Epidermal melanocyte (primary cell): ENCODE data around the gene BTRC.
"Not testable (repeated sequence)": the region's sequence is repeated elsewhere in the genome, so short reads cannot be mapped to it uniquely, and the experiment has no call there.

Source experiments
- DNase-seq: peaks from one replicate; pipeline ENCODE4 v3.0.0; 2011; ENCODE audit warnings: low spot score; ENCODE audit not compliant: insufficient read length

Gene BTRC

DNA sequence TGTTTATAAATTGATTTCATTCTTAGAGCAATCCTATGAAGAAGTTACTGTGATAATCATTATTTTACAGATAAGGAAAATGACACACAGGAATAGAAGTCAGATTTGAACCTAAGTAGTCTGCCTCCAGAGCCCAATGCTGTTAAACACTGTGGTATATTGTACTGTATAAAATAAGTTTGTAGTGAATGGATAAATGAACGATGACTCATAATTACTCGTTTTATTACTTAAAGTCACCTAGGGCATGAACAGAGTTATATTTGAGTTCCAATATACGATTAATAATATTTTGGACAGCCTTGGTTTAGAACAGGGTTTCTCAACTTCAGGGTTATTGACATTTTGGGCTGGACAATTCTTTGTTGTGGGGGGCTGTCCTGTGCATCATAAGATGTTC is 7.8 kb upstream of the BTRC start:
- DNase-seq, result no peak

DNA sequence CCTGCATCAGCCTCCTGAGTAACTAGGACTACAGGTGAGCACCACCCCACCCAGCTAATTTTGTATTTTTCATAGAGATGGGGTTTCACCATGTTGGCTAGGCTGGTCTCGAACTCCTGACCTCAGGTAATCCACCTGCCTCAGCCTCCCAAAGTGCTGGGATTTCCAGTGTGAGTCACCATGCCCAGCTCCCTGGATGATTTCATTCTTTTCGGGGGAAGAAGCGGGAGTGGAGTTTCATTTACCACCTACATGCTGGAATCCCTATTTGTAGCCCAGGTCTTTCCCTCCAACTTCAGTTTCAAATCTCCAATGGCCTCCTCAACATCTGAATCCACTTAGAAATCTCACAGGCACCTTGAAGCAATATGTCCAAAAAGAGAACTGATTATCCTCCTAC is 2.9 kb upstream of the BTRC start:
- no peak for DNase-seq

DNA sequence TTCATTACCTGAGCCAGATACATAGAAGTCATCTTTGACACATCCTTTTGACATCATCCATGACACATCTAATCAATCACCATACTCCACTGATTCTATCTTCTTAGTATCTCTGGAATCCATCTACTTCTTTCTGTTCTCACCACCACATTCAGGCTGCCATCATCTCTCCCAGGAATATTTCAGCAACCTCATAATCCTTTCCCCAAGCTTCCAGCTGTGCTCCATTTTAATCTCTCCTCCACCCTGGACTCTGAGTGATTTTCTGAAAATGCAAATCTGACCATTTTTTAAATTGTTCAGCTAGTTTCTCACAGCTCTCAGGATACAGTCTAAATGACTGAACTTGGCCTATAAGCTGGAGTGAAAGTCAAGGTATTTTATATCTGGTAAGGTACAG is 2.5 kb upstream of the BTRC start:
- no peak for DNase-seq

DNA sequence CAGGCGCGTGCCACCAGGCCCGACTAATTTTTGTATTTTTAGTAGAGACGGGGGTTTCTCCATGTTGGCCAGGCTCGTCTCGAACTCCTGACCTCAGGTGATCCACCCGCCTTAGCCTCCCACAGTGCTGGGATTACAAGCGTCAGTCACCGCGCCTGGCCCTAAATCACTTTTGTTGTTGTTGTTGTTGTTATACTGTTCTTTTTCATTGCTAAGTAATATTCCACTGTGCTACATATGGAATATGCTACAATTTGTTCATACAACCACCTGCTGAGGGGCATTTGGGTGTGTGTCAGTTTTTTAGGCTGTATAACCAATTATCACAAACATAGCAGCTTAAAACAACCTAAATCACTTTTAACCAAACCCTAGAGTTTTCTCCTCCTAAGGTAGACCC is 1.1 kb upstream of the BTRC start:
- DNase-seq, result not testable (repeated sequence)

DNA sequence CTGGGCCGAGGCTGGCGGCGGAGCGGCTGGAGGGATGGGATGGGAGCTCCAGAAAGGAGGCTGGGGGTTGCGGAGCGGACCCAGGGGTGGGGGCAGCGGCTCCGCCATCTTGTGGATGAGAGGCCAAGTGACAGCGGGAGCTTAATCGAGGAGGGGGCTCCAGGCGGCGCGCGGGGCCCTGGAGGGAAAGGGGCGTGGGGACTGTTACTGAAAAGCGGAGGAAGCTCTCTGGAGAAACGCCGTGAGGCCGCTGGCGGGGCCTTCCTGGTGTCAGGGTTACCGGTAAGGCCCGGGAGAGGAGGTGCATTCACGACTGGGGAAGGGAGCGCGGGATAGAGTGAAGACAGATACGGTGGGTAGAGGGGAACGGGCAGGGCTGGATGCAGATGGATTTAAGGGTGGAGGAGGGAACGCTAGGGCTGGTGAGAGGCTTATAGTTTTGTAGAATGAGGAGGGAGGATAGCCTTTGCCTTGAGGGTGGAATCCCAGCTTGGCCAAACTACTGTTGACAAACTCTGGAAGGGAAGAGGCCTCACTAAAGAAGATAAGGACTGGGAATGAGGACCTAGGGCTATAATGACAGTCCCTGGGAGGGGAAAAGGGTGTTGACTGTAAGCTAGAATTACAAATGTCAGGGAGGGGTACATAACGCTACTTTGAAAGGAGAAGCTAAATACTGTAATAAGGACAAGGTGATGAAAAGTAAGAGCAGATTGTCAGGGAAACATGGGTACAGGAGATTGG is 535 bp downstream of the BTRC start:
- DNase-seq, result no peak

DNA sequence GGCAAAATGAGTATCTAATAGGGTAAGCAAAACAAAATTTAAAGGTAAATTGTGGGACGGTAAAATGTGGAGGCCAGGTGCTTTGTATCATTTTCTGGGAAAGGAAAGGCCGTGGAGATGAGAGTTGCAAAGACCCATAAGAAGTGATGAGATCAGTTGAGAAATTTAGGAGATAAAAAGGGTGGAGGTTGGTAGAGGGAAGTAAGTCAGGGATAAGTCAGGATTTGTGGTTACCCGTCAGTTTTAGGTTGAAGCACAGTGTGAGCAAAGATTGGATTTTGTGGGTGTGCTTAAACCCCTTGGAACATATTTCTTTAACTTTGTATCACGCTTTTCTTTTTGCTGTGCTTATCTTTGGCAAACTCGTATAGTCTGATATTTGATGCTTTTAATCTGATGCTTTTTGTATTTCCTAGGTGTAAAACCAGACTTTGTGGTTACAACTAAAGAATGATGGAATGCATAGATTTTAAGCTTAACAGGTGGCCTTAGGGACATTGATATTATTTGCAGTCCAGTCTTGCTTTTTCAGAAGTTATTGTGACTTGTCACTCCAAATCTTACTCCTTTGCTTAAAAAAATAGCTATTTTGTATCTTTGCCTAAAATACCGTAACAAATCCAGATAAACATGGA is 1.2 kb downstream of the BTRC start:
- DNase-seq, result no peak

DNA sequence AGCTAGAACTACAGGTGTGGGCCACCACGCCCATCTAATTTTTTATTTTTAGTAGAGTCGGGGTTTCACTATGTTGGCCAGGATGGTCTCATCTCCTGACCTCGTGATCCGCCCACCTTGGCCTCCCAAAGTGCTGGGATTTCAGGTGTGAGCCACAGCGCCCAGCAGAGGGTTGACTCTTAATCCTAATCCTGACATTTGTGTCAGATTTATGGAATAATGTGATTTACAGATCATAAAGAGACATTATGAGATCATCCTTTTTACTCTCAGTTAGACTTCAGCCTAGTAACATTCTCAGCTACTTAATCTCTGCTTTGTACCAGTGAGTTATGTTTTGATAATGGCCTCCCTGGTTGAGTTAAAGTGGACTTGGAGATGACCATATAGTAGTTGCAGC is 2.2 kb downstream of the BTRC start:
- DNase-seq, result no peak

DNA sequence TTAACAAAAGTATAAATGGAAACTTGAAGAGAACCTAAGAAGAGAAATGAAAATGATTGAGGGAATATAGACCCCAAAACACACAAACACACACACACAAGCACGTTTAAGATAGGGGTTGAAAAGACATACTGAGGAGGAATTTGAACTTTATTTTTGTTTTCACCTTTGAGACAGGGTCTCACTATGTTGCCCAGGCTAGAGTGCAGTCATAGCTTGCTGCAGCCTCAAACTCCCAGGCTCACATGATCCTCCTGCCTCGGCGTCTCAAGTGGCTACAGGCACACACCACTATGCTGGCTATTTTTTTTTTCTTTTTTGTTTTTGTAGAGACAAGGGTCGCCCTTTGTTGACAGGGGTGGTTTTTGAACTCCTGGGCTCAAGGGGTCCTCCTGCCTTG is 4.0 kb downstream of the BTRC start:
- DNase-seq, result no peak

DNA sequence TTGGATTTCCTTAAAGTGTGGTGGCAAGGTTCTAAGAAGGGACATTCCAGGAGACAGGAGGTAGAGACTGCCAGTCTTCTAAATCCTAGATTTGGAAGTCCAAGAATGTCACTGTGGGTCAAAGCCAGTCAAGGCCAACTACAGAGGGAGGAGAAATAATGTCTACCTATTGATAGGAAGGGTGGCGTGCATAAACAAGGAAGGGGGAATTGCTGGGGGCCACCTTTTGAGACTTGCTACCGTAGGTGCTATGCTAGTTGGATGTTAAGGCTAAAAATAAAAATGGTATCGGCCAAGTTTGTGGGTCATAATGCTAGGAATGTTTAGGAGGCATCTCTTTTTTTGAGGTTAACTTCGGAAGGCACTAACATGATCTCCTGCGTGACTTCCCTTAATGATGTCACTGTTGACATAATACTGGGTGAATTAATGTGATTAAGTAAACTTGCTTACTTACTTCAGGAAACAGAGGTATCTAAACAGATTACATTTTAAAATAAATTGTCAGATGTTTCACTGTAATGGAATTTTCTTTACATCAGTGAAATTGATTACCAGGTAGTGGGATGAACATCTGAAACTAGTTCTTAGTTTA is 4.8 kb downstream of the BTRC start:
- no peak for DNase-seq

DNA sequence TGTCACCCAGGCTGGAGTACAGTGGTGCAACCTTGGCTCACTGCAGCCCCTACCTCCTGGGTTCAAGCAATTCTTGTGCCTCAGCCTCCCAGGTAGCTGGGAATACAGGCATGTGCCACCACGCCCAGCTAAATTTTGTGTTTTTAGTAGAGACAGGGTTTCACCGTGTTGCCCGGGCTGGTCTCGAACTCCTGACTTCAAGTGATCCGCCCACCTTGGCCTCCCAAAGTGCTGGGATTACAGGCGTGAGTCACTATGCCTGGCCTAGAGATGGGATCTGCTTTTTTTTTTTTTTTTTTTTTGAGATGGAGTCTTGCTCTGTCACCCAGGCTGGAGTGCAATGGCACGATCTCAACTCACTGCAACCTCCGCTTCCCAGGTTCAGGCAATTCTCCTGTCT is 6.1 kb downstream of the BTRC start:
- DNase-seq, result not testable (repeated sequence)

DNA sequence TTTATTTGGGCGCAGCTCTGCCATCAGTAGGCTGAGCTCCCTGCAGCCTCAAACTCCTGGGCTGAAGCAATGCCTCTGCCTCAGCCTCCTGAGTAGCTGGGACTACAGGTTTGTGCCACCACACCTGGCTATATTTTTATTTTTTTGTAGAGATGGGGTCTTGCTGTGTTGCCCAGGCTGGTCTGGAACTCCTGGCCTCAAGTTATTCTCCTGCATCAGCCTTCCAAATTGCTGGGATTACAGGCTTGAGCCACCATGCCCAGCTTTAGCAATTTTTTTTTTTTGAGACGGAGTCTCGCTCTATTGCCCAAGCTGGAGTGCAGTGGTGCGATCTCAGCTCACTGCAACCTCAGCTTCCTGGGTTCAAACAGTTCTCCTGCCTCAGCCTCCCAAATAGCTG is 6.9 kb downstream of the BTRC start:
- DNase-seq, result not testable (repeated sequence)

DNA sequence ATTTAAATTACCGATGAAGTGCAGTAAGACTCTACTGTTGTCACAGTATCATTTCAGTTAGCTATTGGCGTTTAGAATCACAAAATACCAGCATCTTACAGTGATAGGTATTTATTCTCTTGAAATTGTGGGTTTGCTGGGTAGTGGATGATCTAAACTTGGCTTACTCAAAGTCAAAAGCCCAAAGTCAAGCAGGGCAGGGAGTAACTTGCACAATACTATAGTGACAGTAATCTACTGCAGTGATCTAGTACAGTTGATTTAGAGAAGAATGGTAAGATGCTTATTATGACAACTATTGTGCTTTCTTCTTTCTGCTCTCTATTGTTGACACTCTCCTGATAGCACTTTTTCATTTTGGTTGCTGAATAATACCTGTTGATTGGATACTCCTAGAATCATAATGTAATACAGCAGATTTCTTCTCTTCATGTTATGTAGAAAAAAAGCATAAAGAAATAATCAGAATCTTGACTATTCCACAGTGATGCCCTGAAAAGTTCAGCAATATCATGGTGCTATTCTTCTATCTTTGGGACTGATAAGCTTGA is 10.0 kb downstream of the BTRC start:
- DNase-seq, result no peak

DNA sequence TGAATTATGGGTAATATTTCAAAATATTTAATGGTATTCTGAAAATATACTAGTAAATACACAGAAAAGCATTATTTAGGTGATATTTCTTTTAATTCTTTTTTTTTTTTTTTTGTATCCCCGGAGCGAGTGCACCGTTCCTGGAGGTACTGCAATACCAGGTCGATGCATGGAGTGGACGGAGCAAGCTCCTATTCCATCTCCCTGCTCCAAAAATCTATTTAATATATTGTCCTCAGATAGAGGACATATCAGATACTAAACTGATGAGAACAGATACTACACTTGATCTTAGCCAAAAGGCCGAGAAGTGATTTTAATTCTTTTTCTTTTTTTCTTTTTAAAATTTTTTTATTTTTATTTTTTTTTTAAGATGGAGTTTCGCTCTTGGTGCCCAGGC is 10.8 kb downstream of the BTRC start:
- no peak for DNase-seq

DNA sequence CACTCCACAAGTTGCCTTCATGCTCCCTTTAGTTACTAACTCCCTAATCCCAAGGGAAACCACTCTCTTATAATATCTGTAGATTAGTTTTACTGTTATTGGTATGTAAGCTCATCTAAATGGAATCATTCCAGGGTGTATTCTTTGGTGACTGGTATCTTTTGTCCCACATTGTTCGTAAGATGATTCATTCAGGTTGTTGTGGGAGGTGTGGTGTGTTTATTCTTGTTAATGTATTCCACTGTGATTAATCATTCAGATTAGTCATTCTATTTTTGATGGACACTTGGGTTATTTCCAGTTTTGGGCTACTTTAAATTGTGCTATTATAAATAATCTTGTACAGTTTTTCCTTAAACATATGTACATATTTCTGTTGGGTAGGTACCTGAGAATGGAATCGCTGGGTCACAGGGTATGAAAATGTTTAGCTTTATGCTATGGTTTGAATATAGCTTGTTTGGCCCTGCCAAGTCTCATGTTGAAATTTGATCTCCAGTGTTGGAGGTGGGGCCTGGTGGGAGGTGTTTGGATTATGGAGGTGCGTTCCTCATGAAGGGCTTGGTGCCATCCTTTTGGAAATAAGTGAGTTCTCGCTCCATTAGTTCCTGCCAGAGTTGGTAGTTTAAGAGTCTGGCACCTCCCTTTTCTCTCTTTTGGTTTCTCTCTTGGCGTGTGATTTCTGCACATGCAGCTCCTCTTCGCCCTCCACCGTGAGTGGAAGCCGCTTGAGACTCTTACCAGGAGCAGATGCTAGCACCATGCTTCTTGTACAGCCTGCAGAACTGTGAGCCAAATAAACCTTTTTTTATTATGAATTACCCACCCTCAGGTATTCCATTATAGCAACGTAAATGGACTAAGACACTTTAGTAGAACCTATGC is 13.8 kb downstream of the BTRC start:
- DNase-seq, result no peak

DNA sequence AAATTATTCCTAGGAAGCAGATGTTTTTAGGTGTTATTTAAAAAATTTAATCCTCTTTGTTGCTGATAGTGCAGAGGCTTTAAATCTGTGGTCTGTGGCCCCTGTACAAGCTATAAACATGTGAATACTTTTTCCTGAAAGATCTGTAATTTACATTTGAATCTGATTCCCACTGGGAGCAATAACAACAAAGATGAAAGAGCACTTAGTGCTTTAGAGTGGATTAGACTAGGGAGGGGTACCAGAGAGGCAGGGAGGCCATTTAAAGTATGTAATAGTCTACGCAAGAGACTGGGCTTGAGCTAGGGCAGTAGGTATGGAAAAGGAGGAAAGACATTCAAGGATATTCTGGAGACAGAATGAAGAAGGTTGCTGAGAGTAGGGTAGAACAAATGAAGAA is 19.1 kb downstream of the BTRC start:
- DNase-seq, result no peak

DNA sequence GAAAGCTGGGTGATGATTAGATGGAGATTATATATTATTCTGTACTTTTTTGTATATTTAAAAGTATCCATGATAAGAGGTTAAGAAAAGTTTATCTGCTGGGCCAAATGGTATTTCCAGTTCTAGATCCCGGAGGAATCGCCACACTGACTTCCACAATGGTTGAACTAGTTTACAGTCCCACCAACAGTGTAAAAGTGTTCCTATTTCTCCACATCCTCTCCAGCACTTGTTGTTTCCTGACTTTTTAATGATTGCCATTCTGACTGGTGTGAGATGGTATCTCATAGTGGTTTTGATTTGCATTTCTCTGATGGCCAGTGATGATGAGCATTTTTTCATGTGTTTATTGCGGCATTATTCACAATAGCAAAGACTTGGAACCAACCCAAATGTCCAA is 20.0 kb downstream of the BTRC start:
- not testable (repeated sequence) for DNase-seq

DNA sequence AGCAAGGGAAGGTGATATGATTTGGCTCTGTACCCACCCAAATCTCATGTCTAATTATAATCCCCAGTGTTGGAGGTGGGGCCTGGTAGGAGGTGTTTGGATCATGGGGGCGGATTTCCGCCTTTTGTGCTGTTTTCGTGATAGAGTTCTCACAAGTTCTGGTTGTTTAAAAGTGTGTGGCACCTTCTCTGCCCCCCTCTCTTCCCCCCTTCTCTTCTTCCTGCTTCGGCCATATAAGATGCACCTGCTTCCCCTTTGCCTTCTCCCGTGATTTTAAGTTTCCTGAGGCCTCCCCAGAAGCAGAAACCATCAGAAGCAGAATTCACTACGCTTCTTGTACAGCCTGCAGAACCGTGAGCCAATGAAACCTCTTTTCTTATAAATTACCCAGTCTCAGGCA is 21.1 kb downstream of the BTRC start:
- DNase-seq, result no peak

DNA sequence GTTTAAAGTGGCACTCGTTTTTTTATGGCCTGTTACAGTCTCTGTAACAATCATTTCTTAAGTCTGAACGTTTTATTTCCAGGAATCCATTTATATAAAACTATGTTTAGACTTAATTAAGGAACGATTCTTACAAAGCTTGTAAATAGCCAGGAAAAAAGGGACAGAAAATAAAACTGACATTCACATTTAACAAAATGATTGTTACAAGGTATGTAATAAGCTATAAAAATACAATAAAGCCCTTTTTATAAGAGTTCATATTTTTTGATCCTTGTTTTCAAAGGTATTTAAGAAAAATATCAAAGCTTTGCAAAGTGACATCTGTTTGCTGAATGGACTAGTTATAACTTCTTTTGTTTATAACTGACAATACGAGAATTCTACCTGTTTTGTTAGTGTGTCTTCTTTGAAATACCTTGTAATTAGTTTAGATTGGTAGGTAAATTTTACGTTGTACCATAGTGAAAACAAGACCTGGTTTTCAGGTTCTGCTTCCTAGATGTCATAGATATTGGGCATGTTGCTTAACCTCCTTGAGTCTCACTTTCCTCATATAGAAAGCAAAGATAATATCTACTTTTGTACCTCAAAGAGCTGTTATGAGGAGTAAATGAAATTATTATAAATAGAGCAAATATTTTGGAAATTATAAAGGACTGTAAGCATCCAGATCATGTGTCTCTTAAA is 25.8 kb downstream of the BTRC start:
- DNase-seq, result no peak

DNA sequence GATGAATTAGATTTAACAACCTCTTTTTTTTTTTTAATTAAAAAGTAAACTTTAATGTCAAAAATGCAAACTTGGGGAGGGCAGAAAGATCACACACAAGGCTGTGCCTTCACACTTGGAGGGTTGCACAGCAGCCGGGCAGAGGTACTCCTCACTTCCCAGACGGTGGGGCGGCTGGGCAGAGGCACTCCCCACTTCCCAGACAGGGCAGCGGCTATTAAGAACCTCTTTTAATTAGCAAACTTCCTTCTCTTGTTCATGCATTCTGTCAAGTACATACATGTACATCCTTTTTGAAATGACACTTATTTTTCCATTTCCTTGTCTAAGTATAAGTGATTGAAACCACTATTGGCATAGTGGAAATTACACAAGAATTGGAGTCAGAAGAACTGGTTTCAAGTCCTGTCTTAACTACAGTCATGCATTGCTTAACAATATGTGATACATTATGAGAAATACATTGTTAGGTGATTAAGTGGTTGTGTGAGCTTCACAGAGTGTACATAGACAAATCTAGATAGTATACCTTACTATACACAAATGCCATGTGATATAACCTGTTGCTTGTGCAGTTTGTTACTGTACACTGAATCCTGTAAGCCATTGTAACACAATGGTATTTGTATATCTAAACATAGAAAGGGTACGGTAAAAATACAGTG is 26.5 kb downstream of the BTRC start:
- DNase-seq, result no peak

DNA sequence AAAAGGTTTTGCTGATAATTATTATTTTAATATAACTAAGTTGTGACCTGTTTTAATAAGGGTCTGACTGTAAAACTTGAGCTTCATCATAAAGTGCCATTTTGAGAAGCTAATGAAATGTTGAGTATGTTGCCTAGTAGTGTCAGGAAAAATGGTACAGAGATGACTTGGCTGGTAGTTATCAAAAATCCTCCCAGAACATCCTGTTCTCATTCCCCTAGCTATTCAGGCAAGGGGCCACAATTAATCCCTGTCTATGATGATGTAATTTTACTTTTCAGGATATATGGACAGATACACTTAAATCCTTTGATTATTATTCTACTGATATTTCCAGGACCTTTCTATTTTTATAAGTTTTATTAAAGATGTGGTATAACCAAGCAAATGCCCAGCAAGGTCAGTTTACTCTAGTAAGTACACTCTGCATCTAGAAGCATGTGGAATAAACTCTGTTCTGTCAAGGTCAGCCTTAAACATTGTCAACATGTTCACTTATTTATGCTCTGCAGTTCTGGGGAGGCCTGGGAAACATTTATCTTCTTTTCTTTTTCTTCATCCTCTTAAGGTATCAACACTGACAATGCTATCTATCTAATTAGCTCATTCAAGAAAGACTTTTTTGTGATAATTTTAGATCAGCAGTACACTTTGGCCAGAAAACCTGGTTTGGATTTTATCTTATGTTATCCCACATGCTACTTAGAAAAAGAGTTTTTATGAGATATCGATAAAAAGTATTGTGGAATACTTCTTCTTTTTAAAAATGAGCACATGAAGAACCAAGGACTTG is 32.1 kb downstream of the BTRC start:
- DNase-seq, result no peak
